ENCODE data around the gene ATF7IP2.

GRCh38 chr16:10529895-10530669 lies 144.2 kb downstream of the ATF7IP2 start:
- TF ChIP-seq CTCF (IDR thresholded peaks at IDR 0.05) (no peak), POLR2A (IDR thresholded peaks at IDR 0.05) (no peak)

All from testis (tissue), 2 donors.